GM18511 (cell line): ENCODE data around the gene NSD2.

Experiments
- ATAC-seq: cut with Tn5 transposase; IDR thresholded peaks from one replicate; pipeline ENCODE4 v1.9.1; 2021; ENCODE audit warnings: mild to moderate bottlenecking, moderate library complexity; ENCODE audit not compliant: unreplicated experiment

The NSD2 gene

DNA sequence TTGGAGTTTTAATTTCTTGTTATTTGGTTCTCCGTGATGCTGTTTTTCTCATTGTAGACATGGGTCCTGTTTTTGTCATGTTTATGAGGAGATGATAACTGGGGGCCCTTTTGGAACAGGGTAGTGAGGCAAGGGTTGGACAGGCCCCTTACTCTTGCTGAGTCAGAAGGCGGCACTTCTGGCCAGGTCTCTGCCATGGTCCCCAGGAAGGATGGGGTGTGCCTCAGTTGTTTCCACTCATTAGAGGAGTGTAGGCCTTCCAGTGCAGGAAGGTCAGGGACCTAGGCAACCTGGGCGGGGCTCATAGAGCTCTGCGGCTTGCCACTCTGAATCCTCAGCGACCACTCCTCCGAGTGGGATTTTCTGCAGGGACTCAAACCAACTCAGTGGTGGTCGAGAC, 69.4 kb downstream of the NSD2 start:
- no peak for ATAC-seq

DNA sequence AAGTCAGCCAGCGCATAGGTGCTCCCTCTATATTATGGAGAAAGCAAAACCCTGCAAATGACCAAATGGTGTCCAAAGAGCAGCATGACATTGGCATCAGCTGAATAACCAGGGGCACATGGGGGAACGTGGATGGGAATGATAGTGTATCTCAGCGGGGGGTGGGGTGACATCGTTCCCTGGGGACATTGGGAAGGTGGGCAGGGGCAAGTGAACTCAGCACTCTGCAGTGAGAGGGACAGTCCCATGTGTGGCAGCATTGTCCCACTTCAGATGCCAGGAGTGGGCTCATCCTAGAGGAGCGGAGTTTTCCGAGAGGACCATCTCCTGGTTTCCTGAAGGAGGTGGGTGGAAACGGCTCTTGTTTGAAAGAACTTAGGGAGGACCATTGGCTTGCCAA, 72.7 kb downstream of the NSD2 start:
- ATAC-seq: no peak

DNA sequence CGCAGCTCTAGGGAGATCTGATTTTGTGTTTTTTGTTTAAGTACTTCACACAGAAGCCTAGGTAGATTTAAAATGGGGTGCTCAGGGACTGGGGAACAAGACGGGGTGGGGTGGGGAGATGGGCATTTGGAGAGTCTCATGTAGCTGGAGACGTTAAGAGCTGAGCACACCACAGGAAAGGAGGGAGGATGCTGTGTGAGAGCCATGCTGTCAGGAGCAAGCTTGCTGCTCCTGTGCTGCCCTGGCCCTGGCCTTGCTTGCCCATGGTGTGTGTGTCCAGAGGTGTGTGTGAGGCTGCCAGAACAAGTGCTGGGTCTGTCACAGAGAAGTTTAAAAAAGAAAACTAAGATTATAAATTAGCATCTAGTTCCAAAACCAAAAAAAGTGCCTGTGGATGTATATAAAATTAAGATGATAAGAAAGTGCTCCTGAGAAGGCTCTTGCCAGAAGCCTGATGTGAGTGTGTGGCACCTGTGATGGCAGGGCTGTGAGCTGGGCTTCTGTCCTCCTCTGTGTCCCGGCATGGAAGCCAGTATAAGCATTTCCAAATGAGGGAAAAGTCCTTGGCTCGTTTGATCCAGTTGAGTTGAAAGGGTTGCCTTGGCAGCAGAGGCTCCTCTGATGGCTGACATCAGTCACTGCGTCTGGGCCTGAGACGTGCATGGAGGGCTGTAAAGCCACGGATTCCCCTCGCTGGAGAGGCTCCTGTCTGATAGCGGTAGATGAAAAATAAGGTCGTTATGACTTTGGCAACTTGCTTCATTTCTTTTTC, 74.1 kb downstream of the NSD2 start:
- ATAC-seq: no peak

DNA sequence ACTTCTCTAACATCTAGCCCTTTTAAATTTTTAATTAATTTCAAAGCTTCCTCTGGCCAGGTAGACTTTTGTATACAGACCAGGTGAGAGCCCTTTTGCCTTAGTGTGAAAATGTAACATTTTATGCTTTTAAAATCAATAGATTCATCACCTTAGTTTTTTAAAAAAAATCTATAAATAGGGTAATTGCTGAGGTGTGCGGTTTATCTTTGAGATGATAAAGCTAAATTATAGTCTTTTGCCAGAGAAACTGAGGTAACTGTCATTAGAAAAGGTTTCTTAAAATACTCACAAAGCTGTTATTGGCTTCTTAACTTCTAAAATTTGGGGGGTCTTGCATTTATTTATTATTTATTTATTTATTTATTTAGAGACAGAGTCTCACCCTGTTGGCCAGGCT, 74.7 kb downstream of the NSD2 start:
- ATAC-seq: no peak

DNA sequence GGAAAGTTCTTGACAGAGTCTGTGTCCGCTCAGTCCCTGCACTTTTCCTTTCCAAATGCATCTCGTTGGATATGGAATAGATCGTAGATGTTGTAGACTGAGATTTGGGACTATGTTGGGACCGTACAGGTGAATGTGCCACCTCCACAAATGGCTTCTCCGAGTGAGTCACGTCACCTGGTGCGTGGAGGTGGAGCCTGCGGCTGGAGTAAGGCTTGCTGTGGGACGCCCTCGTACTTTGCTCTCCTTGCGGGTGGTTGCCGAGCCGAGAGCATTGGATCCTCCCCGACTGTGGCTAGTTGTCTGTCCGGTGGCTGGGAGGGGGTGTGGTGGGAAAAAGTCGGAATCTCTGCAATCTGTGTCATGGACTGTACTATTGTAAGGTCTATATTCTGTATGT, 77.0 kb downstream of the NSD2 start:
- ATAC-seq: no peak

DNA sequence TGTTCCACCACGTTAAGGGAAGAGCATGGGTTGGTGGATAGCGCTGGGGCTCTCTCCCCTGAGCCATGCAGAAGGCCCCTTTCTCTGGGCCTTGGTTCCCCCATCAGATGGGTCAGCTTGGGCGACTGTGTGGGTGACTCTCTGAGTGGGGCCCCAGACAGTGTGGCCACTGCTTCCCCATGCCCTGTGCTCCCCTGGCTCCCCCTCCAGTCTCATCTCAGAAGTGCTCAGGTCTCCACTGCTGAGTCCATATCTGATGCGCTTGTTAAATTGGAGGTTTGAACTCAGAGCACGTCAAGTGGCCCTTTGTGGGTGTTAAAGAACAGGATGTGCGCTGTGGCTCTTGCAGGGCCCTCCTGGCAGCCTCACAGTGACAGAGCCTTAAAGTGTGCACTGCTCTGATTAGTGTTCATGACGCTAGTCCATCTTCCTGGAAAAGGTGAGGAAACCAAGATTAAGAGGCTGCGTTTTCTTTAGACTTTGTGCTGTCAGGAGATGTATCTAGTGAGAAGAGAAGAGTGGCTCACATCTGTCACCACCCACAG, 77.8 kb downstream of the NSD2 start:
- ATAC-seq: no peak

DNA sequence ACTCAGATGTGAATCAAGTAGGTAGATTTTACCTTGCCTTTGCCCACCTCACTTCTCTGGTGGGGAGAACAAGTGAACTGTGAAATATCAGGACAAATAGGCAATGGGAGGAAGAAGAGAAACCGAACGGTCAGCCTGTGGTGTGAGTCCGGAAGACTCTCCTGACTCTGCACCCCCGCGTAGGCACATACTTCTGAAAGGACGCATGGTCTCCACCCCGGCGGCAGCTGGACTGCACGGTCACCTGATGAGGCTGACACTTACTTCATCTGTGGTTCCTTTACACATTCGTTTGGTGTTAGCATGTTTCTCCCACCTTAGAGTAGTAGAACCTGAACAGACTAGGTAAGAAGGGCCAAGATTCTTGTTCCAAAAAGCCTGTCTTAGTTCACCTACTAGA, 79.2 kb downstream of the NSD2 start:
- no peak for ATAC-seq

DNA sequence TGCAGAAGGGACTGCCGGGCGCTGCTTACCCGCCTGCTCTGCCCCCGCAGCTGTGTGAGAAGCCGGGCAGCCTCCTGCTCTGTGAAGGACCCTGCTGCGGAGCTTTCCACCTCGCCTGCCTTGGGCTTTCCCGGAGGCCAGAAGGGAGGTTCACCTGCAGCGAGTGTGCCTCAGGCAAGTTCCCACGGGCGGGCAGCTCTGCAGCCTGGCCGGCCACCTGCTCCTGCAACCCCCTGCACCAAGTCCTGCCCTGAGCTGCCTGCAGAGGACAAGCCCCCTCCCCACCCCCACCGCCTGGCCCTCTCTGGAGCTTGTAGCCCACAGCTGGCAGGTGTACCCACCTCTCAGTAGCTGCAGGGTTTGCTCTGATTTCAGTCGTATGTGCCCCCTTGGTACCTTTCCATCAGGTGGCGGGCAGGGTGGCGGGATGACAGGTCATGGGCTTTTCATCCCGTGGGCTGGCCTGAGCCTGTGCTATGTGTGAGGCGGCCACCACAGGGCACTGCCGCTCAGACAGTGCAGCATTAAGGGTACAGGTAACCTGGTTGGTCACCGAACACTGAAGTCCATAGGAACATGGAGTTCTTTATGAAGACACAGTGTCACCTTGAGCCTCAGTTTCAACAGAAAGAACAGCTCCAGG, 81.0 kb downstream of the NSD2 start:
- ATAC-seq: no peak

DNA sequence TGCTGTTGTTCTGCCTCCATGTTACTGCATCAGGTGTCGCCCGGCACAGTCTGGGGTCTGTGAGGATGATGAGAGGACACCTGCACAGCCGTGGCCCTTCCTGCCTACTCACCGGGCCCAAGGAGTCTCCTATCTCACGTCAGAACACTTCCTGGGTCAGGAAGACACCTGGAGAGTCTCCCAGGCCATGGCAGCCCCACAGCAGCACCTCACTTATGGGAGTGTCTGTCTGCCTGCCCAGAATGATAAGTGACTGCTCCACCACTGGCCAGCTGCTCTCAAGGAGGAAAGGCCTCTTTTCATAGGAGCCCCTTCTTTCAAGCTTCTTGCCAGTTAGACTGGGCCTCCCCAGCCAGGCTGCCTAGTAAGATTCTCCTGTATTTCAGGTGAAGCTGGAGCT, 81.5 kb downstream of the NSD2 start:
- ATAC-seq: no peak

DNA sequence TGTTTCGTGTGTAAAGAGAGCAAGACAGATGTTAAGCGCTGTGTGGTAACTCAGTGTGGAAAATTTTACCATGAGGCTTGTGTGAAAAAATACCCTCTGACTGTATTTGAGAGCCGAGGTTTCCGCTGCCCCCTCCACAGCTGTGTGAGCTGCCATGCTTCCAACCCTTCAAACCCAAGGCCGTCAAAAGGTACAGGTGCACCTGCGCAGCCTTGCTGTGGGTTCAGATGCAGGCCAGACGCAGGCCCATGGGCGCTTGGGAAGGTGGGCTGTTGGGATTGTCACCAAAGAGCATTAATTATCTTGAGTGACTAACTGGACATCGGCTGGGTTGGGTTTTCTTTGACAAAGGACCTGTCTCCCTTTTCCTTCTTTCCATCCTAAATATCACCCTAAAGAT, 82.1 kb downstream of the NSD2 start:
- ATAC-seq: no peak

DNA sequence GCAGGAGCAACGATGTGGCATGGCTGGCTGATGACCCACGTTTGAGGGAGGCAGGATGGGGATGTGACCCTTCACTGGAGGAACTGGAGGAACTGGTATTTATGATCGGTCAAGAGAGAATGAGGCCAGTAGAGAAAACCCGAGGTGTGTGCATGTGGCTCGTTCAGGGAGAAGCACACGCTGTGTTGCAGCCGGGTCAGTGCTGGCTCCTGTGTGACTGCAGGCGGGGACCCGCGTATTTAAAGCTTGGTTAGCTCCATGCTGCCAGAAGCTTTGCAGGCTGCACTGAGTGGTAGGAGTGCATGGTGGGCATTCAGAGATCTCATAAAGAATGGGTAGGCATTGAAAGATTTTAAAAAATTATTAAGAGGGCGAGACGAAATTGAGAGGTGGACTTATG, 85.4 kb downstream of the NSD2 start:
- no peak for ATAC-seq

DNA sequence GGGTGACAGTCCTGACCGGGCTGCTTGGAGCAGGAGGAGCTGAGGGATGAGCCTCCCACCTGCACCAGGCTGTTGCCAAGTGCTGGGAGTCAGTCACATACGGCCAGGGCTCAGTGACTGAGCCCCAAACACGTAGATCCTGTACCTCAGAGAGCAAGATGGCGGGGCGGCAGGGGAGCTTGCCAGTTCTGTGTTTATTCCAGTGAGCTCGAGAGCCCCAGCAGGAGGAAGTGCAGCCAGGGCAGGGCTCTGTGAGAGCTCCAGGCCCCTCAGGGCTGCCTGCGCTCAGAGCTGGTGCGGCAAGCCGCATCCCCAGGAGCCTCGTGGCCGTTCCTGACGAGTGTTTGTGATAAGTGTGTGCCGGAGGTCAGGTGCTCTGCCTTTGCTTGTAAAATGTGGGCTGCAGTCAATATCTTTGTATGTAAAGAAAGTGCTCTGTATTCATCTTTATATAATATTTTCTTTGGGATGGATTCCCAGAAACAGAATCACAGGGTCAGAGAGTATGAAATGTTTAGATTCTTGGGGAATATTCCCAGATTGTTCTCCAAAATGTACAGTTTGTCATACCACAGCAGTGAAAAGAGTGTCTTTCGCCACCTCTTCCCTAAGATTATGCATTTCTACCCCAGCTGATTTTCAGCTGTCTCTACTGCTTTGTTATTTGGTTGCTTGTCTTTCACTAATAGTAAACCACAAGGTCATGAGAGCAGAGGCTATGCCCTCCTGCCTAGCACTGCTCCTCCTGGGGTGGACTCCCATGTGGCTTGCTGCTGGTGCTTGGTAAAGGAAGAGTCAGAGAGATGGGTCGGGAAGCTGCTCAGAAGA, 87.3 kb downstream of the NSD2 start:
- ATAC-seq: no peak

DNA sequence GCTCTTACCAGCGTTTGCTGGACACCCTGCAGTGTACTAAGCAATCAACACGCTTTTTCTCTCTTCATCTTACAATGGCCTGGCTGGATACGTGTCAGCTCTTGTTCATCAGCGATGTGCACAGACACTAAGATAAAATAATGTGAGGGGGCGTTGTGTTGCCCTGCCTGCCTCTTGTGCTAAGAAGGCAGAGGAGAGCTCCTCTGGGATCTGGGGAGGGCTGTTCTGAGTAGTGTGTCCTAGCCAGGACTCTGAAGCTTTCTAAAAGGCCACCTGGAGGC, 87.9 kb downstream of the NSD2 start:
- ATAC-seq: no peak

DNA sequence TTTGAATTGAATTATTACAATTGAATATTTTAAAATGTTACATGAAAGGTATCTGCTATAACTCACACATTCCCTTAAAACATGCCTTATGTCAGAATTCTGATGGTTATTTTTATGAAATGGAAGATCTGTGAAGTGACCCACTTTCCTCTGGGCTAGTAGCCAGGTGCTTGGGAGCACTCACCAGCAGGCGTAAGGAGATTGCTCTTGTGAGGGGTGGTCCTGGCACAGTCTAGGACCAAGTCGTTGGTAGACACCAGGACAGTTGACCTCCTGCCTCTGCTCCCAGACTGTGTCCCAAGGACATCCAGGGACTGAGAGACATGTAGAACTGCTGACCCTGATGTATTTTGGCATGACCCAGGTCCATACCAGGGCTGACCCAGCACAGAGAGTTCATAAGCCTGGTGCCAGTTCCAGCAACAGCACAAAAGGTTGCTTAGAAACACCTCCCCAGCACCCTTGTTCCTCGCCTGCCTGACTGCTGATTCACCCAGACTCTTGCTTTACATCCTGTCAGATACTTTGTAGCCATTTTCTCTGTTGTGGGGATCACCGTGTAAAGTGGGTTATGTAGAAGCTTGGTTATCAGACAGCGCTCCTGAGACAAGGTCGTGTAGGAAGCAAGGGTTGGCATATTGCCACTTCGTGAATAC, 89.1 kb downstream of the NSD2 start:
- ATAC-seq: no peak

DNA sequence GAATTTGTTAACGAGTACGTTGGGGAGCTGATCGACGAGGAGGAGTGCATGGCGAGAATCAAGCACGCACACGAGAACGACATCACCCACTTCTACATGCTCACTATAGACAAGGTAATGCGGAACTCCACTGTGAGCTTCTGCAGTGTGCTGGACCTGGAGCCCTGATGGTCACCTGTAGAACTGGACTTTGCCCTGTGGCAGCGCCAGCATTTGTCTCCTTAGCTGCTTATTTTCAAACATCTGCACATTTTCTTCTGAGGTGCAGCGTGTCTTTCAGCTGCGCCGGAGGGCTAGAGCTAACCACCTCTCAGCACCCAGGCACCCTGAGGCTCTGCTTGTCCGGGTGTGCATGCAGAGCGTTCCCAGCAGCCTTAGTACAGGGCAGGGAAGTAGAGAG, 89.8 kb downstream of the NSD2 start:
- no peak for ATAC-seq

DNA sequence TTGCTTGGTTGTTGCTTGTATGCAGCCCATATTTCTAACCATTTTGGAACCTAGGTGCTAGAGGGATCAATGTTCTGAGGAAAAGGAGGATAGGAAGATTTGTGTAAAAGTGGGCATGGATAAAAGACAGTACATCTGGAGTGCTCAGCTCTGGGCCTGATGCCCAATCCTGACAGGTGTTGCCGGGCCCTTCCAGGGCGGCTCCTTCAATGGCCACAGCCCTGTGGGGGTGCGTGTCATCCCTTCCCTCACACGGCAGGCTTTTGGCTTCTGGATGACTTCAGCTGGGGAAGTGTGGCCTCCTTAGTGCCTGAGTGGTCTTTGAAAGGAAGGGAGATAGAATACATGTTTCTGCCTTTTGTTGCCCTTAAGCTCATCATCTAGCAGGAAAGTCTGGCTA, 90.4 kb downstream of the NSD2 start:
- ATAC-seq: no peak

DNA sequence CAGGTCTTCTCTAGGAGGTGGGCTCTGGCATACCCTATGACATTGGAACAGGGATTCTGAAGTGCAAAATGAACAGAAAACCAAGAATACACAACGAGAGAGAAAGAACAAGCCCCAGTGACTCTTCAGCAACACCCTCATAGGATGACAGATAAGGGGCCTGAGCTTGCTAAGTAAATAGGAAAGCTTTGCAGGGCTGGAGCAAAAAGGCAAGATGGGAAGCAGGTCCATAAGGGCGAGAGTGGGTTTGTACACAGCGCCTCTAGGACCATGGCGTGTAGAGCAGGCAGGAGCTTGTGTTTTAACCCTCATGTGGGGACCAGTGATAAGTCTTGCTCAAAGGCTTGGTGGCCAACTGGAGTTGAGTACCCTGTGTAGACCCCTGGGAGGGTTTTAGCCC, 91.8 kb downstream of the NSD2 start:
- ATAC-seq: no peak

DNA sequence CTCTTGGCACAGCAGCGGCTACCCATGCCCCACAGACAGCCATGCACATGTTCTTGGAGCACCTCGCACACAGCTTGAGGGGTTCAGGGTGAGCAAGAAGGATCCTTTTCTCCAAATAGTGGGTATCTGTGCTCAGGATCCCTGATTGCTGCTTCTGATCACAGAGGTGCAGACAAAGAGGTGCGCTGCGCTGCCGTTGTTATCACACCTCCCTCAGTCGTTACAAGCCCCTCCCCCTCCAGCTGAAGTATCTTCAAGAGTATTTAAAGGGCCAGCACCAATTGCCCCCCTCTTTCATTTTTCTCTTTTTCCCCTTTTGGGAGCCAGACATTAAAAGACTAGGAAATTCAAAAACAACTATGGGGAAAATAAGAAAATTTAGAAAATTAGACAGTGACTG, 93.2 kb downstream of the NSD2 start:
- no peak for ATAC-seq

DNA sequence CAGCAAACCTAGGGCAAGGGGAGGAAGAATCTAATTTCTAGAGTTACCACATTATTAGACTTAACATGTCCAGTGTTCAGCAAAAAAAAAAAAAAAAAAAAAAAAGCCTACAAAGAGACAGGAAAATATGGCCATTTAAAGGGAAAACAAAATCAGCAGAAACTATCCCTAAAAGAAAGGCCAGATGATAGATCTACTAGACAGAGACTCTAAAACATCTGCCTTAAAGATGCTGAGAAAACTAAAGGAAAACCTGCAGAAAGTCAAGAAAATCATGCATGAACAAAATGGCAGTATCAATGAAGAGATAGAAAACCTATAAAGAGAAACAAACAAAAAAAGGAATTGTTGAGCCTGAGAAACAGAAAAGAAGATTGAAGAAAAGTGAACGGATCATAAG, 93.8 kb downstream of the NSD2 start:
- no peak for ATAC-seq

DNA sequence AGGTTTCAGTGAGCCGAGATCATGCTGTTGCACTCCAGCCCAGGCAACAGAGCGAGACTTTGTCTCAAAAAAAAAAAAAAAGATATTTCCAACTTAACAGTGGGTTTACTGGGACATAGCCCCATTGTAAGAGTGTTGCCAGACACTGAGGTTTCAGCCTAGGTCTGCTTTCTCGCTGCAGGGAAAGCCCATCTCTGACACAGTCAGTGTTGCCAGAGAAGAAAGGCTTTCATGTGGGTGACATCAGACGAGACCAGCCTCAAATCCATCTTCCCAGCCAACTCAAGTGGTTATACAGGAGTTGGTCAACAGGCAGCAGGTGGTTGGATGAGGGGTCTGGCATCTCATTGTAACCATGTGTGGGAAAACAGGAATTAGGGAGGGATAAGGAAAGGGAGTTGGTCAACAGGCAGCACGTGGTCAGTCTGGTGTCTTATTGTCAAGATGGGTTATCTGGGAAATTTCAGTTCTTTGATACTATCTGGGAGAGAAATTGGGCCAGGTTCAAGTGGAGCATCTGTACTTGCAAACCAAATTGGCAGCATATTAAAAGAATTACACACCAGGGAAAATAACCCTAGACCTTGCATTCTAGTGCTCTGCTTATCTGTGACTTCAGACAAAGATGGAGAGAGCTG, 96.4 kb downstream of the NSD2 start:
- no peak for ATAC-seq

DNA sequence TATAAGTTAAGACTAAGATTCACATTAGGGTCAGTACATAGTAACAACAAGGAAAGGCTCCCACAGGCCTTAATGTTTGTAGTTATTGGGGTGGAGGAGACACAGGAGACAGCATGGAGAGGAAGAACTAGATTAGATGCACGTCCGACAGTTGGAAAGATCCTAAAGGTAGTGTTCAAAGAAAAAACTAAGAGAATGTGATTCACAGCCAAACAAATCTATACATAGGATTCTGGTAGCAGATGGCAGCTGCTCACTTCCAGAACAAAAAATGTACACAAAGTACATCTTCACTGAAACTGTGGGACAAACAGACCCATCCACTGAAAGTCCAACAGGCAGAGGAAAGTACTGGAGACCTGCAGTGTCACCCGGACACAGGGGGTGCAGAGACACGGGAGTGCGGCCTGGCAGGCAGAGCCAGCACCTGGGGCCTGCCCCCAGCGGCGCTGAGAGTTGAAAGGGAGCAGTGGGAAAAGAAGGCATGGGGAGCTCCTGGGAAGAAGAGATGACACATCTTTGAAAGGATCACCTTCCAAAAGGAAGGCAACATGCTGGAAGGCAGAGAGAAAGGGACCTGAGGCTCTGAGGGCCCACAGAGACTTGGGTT, 97.6 kb downstream of the NSD2 start:
- ATAC-seq: no peak
